Upper lobe of left lung (tissue), 4 donors: ENCODE data around the gene ZBTB17.

ENCODE experiments used
- EP300 ChIP-seq, 4 donors: sonication (generic); formaldehyde crosslinking; IDR thresholded peaks; one replicate each; pipeline ENCODE4 v1.5.1; 2017; ENCODE audit warnings: antibody characterized with exemption in 4 of 4, control low read depth in 2 of 4
- TF ChIP-seq, protein P1 (sequence below), 6 experiments: fragments of 450-650 bp in 4 of 6; fragments of 200-600 bp in 2 of 6; sonication (generic) in 2 of 6; IDR thresholded peaks; one replicate each; pipeline ENCODE4 v1.5.1; 2016 to 2019; ENCODE audit warnings: antibody characterized with exemption in 6 of 6

DNA sequence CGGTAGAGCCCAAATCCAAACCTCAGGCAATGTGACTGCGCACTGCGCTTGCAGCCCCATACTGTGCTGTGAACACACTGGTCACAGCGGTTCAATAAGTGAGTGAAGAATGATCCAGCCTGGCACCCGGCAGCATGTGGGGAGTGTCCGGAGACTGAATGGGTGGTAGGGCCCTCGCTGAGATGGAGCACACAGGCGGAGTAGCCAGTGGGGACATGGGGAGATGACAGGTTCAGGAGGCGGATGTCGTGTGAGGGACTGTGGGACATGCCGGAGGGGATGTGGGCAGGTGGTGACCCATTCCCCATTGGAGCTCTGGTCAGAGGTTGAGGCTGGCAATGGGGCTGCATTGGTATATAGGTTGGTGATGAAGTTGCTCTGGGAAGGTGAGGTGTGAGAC lies 33.8 kb upstream of the ZBTB17 start:
- no peak for TF ChIP-seq EP300 (IDR thresholded peaks at IDR 0.05)
- TF ChIP-seq, protein P1, sequence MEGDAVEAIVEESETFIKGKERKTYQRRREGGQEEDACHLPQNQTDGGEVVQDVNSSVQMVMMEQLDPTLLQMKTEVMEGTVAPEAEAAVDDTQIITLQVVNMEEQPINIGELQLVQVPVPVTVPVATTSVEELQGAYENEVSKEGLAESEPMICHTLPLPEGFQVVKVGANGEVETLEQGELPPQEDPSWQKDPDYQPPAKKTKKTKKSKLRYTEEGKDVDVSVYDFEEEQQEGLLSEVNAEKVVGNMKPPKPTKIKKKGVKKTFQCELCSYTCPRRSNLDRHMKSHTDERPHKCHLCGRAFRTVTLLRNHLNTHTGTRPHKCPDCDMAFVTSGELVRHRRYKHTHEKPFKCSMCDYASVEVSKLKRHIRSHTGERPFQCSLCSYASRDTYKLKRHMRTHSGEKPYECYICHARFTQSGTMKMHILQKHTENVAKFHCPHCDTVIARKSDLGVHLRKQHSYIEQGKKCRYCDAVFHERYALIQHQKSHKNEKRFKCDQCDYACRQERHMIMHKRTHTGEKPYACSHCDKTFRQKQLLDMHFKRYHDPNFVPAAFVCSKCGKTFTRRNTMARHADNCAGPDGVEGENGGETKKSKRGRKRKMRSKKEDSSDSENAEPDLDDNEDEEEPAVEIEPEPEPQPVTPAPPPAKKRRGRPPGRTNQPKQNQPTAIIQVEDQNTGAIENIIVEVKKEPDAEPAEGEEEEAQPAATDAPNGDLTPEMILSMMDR (IDR thresholded peaks at IDR 0.05): no peak
